MCF 10A (cell line): ENCODE results near the gene PARD3. TPM values are rescaled to one million over a fixed set of nuclear protein-coding genes. Genes with fewer than 3 reads are reported as not detected.

Experiments used
- BruUV-seq: library from RNA; stranded (reverse); fragments of 400-500 nt; replicated peaks from 2 replicates; lab custom pipeline; 2021; lab: Mats Ljungman, UMichigan
- CTCF ChIA-PET: fragments of 300-600 bp; sonication (Branson Sonifier 250); formaldehyde crosslinking; extraction: SDS; loops from one replicate; lab custom pipeline; 2021; ENCODE audit warnings: antibody characterized with exemption, inconsistent platforms; lab: Yijun Ruan, JAX
- POLR2A ChIA-PET: fragments of 300-600, 350-650 bp; sonication (Branson Sonifier 250); formaldehyde crosslinking; extraction: SDS; loops from one replicate; lab custom pipeline; 2020; ENCODE audit warnings: antibody characterized with exemption, inconsistent platforms; lab: Yijun Ruan, JAX
- DNase-seq: peaks from one replicate; pipeline ENCODE4 v3.0.0-alpha.2; 2018; ENCODE audit not compliant: unreplicated experiment
- H3K27ac Mint-ChIP-seq: one replicate; pipeline ENCODE4 v1.8.0; 2022; ENCODE audit warnings: mild to moderate bottlenecking, low read depth, mixed read lengths; ENCODE audit not compliant: unreplicated experiment
- H3K27me3 Mint-ChIP-seq: one replicate; pipeline ENCODE4 v1.8.0; 2022; ENCODE audit warnings: mixed read lengths; ENCODE audit not compliant: insufficient read depth, unreplicated experiment
- H3K36me3 Mint-ChIP-seq: one replicate; pipeline ENCODE4 v1.8.0; 2022; ENCODE audit warnings: mild to moderate bottlenecking, moderate library complexity, mixed read lengths; ENCODE audit not compliant: insufficient read depth, unreplicated experiment
- H3K4me1 Mint-ChIP-seq: one replicate; pipeline ENCODE4 v1.8.0; 2022; ENCODE audit warnings: mixed read lengths; ENCODE audit not compliant: insufficient read depth, unreplicated experiment
- H3K4me3 Mint-ChIP-seq: one replicate; pipeline ENCODE4 v1.8.0; 2022; ENCODE audit warnings: mild to moderate bottlenecking, moderate library complexity, mixed read lengths; ENCODE audit not compliant: unreplicated experiment
- H3K9me3 Mint-ChIP-seq: one replicate; pipeline ENCODE4 v1.8.0; 2022; ENCODE audit warnings: mixed read lengths; ENCODE audit not compliant: unreplicated experiment
- intact Hi-C: fragments of 100-400 bp; cut with micrococcal nuclease; formaldehyde crosslinking; loops from 2 replicates; pipeline ENCODE4 v1.14.1; 2022
- total RNA-seq: library from RNA; stranded (reverse); gene quantifications from 2 replicates; pipeline ENCODE4 v1.2.3, GENCODE V29; 2022
- TF ChIP-seq, protein P1 (sequence below): fragments of 200-600 bp; IDR thresholded peaks from one replicate; pipeline ENCODE4 v1.8.0; 2022; ENCODE audit warnings: antibody characterized with exemption, mild to moderate bottlenecking; ENCODE audit not compliant: unreplicated experiment

PARD3 gene
- total RNA-seq, 1 experiment from 2014 or later: 70.0 TPM

DNA sequence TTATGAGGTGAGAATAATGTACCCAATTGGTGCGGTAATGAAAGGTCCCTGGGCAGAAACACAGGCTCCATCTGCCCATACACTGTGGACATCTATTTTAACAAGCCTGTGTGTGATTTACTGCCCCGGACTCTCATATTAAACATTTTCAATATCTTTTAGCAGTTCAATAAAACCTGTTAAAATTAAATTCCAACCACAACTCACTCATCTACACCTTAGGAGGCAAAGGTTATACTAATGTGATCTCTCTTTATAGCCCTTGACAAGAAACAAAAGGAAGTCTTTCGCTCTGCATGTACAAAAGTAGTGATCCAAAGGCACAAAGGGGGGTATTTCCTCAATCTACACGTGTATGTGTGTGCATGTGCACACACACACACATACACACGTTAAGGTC, 186.0 kb downstream of the PARD3 start:
- H3K36me3 Mint-ChIP-seq: no peaks in the 10 kb centered on the region
- CTCF ChIA-PET: no interaction called here
- intact Hi-C loops: no loop called here
- H3K4me1 Mint-ChIP-seq: peaks cover 31% of the 10 kb centered on the region
- POLR2A ChIA-PET: no interaction called here
- no peak overlapping the region for H3K4me3 Mint-ChIP-seq
- BruUV-seq: no TSS peak
- TF ChIP-seq, protein P1, sequence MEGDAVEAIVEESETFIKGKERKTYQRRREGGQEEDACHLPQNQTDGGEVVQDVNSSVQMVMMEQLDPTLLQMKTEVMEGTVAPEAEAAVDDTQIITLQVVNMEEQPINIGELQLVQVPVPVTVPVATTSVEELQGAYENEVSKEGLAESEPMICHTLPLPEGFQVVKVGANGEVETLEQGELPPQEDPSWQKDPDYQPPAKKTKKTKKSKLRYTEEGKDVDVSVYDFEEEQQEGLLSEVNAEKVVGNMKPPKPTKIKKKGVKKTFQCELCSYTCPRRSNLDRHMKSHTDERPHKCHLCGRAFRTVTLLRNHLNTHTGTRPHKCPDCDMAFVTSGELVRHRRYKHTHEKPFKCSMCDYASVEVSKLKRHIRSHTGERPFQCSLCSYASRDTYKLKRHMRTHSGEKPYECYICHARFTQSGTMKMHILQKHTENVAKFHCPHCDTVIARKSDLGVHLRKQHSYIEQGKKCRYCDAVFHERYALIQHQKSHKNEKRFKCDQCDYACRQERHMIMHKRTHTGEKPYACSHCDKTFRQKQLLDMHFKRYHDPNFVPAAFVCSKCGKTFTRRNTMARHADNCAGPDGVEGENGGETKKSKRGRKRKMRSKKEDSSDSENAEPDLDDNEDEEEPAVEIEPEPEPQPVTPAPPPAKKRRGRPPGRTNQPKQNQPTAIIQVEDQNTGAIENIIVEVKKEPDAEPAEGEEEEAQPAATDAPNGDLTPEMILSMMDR: no peak
- no peak overlapping the region for H3K27ac Mint-ChIP-seq
- H3K27me3 Mint-ChIP-seq: no peaks in the 10 kb centered on the region
- DNase-seq: no peak
- H3K9me3 Mint-ChIP-seq: no peaks in the 10 kb centered on the region

DNA sequence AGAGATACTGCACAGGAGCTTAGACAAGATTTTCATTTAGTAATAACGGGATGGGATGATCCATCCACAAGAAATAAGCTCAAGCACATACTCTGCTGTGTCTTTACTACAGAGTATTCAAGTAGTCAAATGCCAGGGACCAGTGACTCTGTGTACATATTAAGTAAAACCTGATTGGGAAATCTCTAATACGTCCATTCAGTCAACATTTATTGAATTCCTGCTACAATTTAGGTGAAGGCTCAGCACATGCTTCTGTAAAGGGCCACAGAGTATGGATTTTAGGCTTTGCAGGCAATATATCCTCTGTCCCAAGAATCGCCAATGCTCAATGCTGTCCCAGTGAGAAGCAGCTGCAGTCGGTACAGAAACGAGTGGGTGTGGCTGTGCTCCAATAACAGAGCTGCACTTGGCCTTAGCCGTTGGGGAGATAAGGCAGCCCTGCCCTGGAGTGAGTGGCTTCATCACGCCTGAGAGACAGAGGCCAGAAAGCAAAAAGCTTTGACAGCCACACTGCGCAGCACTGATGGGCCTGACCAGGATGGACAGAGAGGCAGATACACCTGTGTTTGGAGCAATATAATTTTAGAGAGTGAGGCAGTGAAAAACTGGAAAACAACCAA, 186.8 kb downstream of the PARD3 start:
- H3K4me3 Mint-ChIP-seq: no peak overlapping the region
- H3K27ac Mint-ChIP-seq: no peak overlapping the region
- ChIA-PET CTCF (interaction anchor here (0.8 to 1.4 kb wide), 2 partner anchors 9 to 1689 kb away, joined by 3 to 6 read pairs; no protein-coding TSS in a partner anchor), POLR2A (interaction anchor here (1.0 kb wide), 1 partner anchor 1300 kb away, joined by 5 read pairs; no protein-coding TSS in a partner anchor)
- BruUV-seq: no TSS peak
- peaks cover 31% of the 10 kb centered on the region for H3K4me1 Mint-ChIP-seq
- no peaks in the 10 kb centered on the region for H3K9me3 Mint-ChIP-seq
- intact Hi-C loops: no loop called here
- TF ChIP-seq, protein P1: no peak
- H3K27me3 Mint-ChIP-seq: no peaks in the 10 kb centered on the region
- DNase-seq: no peak
- no peaks in the 10 kb centered on the region for H3K36me3 Mint-ChIP-seq

GRCh38 chr10:34627741-34628140, 187.4 kb downstream of the PARD3 start:
- POLR2A ChIA-PET: interaction anchor here (0.7 to 1.0 kb wide), 2 partner anchors 10 to 1299 kb away, joined by 3 to 5 read pairs; no protein-coding TSS in a partner anchor
- no TSS peak for BruUV-seq
- intact Hi-C loops: no loop called here
- peaks cover 31% of the 10 kb centered on the region for H3K4me1 Mint-ChIP-seq
- TF ChIP-seq, protein P1: no peak
- no peaks in the 10 kb centered on the region for H3K27me3 Mint-ChIP-seq
- H3K36me3 Mint-ChIP-seq: no peaks in the 10 kb centered on the region
- CTCF ChIA-PET: interaction anchor here (0.8 to 1.4 kb wide), 2 partner anchors 10 to 1688 kb away, joined by 3 to 6 read pairs; no protein-coding TSS in a partner anchor
- H3K27ac Mint-ChIP-seq: no peak overlapping the region
- H3K4me3 Mint-ChIP-seq: no peak overlapping the region
- DNase-seq: no peak
- H3K9me3 Mint-ChIP-seq: no peaks in the 10 kb centered on the region

- Mint-ChIP-seq H3K4me3 (no peak overlapping the region), H3K27ac (no peak overlapping the region), H3K36me3 (no peaks in the 10 kb centered on the region), H3K9me3 (no peaks in the 10 kb centered on the region), H3K4me1 (peaks cover 31% of the 10 kb centered on the region), H3K27me3 (no peaks in the 10 kb centered on the region)
- TF ChIP-seq, protein P1: no peak
- DNase-seq: no peak
- ChIA-PET CTCF (interaction anchor here (0.6 to 1.4 kb wide), 3 partner anchors 10 to 1688 kb away, joined by 3 to 6 read pairs (median 3); no protein-coding TSS in a partner anchor), POLR2A (interaction anchor here (0.7 to 1.0 kb wide), 2 partner anchors 9 to 1299 kb away, joined by 3 to 5 read pairs; no protein-coding TSS in a partner anchor)
- no TSS peak for BruUV-seq
- intact Hi-C loops: no loop called here
Observed at GRCh38 chr10:34627331-34627730, 187.8 kb downstream of the PARD3 start.
